Right hindlimb (tissue), 1 donor: ENCODE measurements around the gene BEAN1.

Source experiments
- DNase-seq: peaks from one replicate; pipeline ENCODE4 v3.0.0-alpha.2; 2018

The BEAN1 gene

DNA sequence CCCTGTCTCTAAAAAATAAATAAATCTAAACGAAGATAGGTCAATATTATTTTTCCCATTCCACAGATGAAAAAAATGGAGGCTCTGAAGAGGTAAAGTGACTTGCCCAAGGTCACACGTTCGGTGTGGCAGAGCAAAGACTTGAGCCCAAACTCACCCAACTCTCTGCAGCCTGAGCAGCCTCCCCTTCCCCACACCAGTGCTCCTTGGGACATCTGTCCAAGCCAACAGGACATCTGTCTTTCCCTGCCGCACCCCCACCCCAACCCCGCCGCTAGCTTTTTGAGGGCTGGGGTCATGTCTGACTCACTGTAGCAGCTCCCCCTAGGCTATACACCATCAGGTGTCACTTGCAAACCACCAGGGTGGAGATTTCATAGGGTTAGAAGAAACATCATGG, 5.2 kb upstream of the BEAN1 start:
- no peak for DNase-seq

DNA sequence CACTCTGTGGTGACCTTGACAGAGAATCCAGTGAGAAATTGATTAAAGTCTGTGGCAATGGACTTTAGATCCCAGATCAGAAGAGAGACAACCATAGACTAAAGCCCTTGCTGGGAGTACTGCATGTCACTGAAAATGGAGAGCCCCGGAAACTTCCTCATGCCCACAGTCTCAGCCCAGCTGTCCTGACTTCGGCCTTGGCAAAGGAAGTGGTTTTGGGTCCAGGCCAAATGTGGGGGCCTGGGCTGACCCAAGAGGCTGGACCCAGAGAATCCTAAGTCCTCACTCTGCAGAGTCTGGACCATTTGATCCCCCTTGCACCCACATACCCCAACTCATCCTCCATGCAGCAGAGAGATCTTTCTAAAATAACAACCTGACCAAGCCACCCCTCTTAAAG, 4.7 kb upstream of the BEAN1 start:
- no peak for DNase-seq

- DNase-seq: no peak
These were observed 3.9 kb upstream of the BEAN1 start for GRCh38 chr16:66423177-66423576.

DNA sequence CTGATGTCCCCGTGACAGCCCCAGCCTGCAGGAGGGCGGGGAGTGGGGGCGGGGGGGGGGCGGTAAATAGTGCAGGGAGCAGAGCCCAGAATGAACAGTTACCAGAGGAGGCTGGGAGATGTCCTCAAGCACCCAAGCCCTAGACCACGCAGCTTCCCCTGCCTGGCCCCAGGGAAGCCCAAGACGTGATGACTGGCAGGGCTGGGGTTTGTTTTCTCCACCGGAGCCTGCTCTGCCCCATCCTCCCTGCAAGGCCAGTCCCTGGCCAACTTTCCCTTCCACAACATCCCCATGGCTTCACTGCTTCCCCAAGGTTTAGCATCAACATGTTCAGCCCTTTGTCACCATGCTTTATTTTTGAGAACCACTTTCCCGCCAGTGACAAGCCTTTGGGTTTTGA, 1.4 kb upstream of the BEAN1 start:
- no peak for DNase-seq

- no peak for DNase-seq
These were observed 721 bp upstream of the BEAN1 start for GRCh38 chr16:66426112-66427035.

- no peak for DNase-seq
These were observed 981 bp downstream of the BEAN1 start for GRCh38 chr16:66427871-66428681.

DNA sequence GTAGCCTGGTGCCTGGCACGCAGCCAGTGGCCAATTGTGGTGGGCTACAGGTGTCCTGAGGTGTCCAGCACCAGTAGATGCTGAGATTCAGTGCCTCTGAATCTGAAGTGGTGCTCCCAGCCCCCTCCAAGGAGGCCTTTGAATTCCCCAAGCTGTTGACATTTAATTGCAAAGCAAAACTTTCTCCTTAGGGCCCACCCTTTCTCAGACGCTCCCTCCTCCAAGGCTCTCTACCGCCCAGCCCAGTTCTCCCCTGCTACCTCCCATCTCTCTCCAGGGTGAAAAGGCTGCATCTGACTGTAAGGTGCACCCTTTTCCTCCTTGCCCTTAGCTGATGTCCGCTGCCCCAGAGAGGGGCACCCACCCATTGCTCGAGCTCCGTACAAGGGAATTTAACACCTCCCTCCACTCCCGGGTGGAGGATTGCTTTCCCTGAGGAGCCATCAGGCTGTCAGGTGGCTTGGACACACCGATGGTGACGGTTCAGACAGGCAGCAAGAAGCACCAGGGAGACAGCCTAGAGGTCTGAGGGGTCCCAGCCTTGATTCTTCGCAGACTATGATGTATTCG, 1.7 kb downstream of the BEAN1 start:
- DNase-seq: no peak

DNA sequence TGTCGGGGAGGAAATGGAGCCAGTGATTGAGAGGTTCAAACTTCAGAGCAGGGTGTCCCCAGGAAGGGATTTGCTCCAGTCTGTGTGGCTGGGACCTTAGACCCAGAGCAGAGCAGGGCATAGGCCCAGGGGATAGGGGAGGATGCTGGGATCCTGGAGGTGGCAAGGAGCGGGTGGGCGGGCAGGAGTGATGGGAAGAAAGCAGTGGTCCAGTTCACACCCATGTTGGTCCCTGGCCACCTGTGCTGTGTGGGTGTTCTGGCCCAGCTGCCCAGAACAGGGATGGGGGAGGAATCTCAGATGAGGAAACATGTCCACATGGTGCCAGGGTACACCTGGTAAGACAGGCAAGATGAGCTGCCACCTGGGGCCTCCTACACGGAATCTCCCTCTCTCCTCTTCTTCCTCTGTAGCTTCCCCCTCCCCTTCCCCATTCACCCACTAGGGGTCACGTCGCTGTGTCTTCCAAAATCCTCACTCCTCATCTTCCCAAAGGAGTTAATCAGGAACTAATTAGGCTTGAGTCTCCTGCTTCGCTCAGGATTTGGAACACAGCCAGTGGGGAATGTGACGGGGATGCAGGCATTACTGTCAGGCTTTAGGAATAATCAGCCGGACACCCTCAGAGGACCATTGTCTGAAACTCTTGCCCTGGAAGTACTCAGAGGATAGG, 2.3 kb downstream of the BEAN1 start:
- DNase-seq: no peak

DNA sequence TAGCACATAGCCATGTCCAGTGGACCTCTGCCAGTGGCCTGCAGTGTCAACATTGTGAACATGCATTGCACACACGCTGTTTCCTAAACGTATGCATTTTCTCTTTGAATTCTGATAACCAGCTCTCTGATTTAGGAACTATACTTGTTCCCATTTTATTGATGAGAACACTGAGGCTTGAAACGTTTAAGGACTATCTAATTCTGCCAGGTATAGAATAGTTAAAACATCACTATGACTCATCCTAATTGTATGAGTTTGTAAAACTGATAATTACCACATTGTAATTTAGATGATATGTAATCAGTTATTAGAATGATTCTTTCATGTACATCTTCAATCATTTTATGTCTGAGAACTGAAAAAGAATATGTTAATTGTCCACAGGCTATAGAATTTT, 3.1 kb downstream of the BEAN1 start:
- no peak for DNase-seq

GRCh38 chr16:66431760-66432159, 4.7 kb downstream of the BEAN1 start:
- no peak for DNase-seq

GRCh38 chr16:66432429-66432828, 5.3 kb downstream of the BEAN1 start:
- no peak for DNase-seq

- DNase-seq: no peak
These were observed 7.7 kb downstream of the BEAN1 start for GRCh38 chr16:66434619-66435430.

- DNase-seq: no peak
These were observed 8.8 kb downstream of the BEAN1 start for GRCh38 chr16:66435896-66436295.

DNA sequence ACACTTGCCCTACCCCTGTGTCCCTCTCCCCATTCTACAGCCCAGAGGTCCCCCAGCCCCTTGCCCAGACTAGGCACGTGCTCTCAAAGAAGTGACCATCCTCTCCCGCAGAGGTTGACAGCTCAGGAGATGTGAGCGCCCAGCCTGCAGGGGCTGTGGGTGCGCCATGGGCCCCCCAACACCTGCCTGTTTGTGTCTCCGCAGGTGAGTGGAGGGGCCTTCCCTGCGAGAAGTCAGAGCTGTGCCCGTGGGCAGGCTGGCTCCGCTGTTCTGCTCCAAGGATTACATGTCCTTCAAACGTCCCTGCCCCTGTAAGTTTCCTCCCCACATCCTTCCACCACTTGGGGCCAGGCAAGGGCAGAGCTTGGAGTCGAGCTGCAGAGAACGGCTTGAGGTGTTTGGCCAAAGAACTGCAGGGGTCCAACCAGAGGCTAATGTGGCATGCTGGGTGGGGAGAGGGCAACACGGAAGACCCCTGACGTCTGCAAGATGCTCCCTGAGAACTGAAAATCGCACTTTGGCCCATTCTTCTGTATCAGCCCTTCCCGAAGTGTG, 10.4 kb downstream of the BEAN1 start:
- DNase-seq: no peak

DNA sequence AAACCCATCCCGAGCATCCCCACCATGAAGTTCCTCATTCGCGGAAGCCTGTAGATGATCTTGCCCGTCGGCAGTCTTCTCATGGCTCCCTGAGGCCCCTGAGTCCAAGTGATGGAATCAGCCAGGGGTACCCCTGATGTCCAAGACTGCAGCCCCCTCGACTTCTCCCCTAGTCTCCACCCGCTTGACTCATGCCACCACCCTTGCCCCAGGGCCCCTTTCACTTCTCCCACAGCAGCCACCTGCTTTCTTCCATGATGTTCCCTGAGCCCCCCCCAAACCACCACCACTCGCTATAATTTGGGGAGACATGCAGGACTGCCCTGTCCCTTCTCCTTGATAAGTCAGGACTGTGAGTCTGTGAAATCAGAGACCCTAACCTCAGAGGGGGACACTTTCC, 11.4 kb downstream of the BEAN1 start:
- no peak for DNase-seq

DNA sequence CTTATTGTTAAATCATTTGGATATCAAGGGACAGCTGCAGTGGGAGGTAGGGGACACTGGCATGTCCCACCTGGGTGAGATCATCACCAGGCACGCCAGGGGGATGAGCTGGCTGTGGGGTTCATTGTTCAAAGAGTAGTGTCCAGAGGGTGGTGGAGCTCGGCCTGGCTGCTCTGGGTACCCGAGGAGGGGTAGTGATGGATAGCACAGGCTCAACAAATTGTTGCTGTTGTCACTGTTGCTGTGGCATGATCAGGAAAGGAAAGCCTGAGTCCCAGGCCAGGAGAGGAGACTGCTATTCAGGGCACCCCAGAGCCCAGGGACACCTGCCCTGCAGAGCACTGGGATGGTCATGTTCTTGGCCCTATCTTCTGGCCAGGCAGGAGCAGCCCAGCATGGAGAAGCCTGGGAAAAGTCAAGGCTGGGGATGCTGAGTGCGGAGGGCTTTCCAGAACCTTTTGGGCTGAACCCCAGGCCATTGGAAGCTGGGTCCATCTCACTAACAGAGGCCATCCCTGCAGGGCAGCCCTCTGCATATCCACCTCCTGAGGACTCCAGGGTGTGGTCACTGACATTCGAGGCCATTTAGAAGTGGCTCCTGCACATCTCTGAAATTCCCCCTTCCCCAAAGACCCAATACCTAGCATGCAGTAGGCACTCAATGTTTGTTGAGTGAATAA, 12.1 kb downstream of the BEAN1 start:
- no peak for DNase-seq

- no peak for DNase-seq
These were observed 13.2 kb downstream of the BEAN1 start for GRCh38 chr16:66440271-66440802.

DNA sequence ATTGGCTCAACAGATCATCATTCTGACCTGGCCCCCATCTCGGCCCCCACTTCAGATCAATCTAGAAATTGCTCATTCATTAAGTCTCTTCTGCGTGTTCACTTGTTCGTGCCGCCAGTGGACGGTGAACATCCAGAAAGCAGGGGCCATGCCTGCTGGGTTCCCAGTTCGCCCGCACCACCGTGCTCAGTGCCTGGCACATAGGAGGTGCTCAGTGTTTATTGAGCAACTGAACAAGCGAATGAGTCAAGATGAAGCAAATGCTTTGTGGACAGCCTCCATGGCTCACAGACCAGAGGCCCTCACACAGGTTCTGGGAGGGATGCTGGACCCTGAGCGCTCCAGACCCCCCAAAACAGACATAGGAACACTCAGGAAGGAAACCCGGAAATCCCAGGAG, 13.9 kb downstream of the BEAN1 start:
- DNase-seq: no peak

DNA sequence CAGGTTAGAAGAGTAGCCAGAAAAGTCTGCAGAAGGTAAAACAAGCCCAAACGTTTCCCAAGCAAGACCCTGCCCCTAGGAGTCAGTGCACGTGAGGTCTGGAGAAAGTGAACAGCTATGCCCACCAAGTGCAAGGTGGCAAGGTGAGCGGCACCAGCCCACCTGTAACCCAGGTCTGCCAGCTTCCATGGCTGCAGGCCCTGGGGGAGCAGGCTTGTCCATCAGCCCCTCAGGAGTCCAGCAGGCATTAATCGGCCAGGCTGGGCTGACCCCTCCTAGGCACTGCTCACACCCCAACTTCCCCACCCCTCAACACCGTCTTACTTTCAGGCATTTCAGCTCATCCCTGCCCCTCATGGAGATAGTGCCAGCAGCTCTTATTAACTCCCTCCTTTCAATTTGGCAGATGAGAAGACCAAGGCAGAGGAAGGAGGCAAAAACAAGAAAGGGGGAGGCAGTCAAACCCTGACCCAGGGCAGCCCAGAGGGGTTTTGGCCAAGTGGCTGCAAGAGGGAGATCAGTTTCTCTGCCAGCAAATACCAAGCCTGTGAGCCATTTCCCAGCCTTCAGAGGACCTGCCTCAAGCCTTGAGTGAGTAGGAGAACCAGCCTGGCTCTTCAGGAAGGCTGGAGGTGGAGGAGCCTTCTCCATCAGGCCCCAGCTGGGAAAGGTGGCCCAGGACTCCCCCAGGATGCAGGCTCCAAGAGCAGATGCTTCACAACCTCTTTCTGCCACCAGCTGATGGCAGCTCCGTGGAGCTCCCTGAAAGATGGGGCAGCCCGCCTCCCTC, 14.7 kb downstream of the BEAN1 start:
- DNase-seq: no peak
